Activated CD4-positive, alpha-beta T cell treated with anti-CD3 and anti-CD28 coated beads, Interleukin-2, amount 50 U/mL, for 48 hours (primary cell): ENCODE data around the gene KRTAP10-1.
"Not testable (repeated sequence)": the region's sequence is repeated elsewhere in the genome, so short reads cannot be mapped to it uniquely, and the experiment has no call there.

Experiments used
- DNase-seq, 2 experiments: peaks; one replicate each; pipeline ENCODE4 v3.0.0-alpha.2; 2020

Gene KRTAP10-1

GRCh38 chr21:44514746-44515358, 25.1 kb downstream of the KRTAP10-1 start:
- DNase-seq, result no peak

- no peak for DNase-seq
Measured at GRCh38 chr21:44514218-44514520, 25.8 kb downstream of the KRTAP10-1 start.

GRCh38 chr21:44513389-44514217, 26.4 kb downstream of the KRTAP10-1 start:
- DNase-seq, result no peak

DNA sequence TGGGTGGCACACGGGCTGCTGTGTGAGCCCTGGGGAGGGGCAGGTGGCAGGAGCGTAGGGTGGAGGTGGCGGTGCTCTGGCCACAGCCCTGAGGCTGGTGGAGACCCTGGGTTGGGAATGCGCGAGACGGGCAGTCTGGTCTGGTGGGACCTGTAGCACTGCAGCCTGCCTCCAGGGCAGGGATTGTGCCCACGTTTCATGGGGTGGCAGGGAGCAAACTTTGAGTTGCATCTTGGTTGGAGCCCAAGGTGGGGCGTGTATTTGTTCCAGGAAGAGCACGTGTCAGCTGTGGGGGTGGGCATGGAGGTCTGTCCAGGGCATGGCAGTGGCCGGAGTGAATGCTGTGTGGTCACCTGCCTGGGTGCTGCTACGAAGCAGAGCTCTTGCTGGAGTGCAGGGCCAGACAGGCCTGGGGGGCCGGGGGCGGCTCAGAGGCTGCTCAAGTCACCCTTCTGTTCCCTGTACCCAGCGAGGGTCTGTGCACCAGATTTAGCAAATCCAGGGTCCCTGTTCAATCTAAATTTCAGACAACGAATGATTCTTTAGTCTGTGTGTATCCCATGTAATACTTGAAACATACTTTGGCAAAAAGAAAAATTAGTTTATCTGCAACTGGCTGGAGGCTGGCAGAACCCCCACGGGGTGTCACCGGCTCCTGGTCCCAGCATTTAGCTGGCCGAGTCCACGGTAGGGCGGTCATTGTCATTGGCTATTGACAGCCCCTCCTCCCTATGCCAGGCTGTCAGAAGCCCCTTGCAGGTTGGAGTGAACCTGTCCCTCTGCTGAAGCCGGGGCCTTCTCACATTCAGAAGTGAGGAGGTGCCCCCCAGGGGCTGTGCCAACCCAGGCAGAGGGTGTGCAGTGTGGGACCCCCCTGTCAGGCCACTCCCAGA, 27.3 kb downstream of the KRTAP10-1 start:
- DNase-seq, result no peak

- no peak for DNase-seq
Measured at GRCh38 chr21:44511938-44512275, 28.1 kb downstream of the KRTAP10-1 start.

DNA sequence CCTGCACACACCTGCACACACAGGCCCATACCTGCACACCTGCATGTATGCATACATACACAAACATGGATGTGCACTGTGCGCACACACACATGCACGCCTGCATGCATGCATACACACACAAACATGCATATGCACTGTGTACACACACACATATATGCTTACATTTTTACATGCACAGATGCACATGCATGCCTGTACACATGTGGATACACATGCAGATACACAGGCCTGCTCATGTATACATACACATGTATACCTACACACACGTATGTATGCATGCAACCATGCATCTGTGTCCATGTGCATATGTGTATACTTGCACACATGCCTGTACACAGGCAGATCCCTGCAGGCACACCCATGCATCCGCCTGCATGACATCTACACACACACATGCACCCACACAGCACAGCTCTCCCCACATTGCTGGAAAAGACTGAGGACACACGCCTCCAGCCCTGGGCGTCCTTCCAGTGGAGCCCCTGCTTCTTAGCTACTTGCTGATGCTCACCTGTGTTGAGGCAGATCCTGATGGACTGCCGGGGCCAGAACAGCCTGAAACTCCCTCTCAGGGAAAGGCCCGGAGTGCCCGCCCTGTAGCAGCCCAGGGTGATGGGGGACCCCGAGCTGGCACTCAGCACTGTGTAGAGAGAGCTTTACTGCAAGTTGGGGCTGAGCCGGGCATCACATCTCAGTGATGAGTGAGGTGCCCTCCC, 28.6 kb downstream of the KRTAP10-1 start:
- DNase-seq, result no peak

- peak; percentile 75 to 78 for DNase-seq
Measured at GRCh38 chr21:44510508-44511218, 29.3 kb downstream of the KRTAP10-1 start.

GRCh38 chr21:44510109-44510507, 29.9 kb downstream of the KRTAP10-1 start:
- no peak for DNase-seq

- no peak for DNase-seq
Measured at GRCh38 chr21:44509539-44509938, 30.5 kb downstream of the KRTAP10-1 start.

DNA sequence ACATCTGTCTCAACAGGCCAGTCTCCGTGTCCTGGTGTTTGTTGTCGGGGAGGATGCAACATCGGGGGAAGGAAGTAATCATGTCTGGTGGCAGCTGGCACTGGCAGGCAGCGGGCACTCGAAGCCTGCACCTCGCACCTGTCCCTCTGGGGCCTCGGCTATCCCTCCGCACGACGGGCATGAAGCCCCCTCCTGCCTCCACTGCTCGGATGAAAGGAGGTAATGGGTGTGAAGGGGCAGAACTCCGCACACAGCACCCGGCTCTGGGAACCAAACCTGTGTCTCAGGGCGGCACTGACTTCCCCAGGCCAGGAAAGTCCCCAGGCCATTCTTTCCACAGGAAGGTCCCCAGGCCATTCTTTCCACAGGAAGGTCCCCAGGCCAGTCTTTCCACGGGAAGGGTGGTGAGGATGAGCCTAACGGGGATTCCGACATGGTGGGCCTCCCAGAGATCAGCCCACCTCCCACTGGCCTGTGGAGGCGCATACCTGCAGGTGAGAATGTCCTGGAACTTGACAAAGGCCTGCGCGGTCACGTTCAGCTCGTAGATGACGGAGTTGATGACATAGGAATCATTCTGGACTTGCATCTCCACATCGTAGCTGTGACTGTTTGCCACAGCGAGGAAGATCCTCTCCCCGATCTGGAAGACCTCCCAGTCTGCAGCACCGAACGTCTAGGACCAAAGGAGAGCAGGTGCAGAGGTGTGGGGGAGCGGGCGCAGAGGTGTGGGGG, 31.1 kb downstream of the KRTAP10-1 start:
- DNase-seq, result no peak

DNA sequence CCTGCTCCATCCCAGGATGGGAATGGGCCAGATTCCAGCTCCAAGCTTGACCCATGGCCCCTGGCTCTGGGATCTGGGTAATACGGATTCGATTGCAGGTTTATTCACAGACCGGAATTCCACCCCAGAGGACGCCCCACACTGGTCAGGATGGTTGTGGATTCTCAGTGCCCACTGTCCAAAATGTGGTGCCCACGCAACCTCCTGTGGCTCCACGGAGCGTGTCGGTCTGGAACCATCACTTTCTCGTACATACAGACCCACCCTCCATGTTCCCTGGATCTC, 31.6 kb downstream of the KRTAP10-1 start:
- DNase-seq, result no peak

DNA sequence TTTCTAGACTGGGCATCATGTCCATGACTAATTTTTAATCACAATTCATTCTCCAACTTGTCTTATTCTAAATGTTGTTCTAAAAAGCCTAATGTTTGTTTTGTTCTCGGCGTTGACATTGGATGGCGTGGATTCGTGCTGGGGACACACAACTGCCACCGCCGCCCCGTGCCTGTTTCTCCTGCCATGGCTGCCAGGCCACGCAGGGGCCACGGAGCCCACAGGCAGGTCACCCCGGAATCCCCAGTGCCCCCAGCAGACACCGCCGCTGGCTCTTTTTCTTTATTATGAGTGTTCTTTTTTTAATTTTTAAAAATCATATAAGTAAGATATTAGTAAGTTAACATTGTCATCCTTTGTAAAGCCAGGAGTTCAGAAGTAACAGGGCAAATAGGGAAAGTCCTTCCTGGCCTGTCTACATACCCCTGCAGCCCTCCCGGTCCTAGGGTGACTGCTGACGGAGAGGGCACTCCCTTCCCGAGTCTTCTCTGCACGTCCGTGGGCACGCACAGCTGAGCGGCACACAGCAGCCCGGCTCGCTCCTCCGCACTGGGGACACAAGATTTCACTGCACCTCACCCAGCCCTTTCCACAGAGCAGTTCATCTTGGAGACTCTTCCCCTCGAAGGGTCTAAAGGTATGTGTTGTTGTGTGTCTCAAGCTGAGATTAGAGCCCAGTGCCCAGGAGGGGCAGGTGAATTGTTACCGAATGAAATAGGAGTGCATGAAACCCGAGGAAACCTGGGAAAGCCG, 32.1 kb downstream of the KRTAP10-1 start:
- DNase-seq, result no peak

GRCh38 chr21:44506279-44507255, 33.4 kb downstream of the KRTAP10-1 start:
- DNase-seq, result no peak

- no peak for DNase-seq
Measured at GRCh38 chr21:44505673-44506278, 34.2 kb downstream of the KRTAP10-1 start.

DNA sequence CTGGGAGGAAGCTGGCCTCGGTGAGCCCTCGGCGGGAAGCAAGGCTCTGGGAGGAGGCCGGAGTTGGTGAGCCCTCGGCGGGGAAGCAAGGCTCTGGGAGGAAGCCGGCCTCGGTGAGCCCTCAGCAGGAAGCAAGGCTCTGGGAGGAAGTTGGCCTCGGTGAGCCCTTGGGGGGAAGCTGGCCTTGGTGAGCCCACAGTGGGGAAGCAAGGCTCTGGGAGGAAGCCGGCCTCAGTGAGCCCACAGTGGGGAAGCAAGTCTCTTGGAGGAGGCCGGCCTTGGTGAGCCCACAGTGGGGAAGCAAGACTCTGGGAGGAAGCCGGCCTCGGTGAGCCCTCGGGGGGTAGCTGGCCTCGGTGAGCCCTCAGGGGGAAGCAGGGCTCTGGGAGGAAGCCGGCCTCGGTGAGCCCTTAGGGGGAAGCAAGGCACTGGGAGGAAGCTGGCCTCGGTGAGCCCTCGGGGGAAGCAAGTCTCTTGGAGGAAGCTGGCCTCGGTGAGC, 36.0 kb downstream of the KRTAP10-1 start:
- DNase-seq, result no peak

DNA sequence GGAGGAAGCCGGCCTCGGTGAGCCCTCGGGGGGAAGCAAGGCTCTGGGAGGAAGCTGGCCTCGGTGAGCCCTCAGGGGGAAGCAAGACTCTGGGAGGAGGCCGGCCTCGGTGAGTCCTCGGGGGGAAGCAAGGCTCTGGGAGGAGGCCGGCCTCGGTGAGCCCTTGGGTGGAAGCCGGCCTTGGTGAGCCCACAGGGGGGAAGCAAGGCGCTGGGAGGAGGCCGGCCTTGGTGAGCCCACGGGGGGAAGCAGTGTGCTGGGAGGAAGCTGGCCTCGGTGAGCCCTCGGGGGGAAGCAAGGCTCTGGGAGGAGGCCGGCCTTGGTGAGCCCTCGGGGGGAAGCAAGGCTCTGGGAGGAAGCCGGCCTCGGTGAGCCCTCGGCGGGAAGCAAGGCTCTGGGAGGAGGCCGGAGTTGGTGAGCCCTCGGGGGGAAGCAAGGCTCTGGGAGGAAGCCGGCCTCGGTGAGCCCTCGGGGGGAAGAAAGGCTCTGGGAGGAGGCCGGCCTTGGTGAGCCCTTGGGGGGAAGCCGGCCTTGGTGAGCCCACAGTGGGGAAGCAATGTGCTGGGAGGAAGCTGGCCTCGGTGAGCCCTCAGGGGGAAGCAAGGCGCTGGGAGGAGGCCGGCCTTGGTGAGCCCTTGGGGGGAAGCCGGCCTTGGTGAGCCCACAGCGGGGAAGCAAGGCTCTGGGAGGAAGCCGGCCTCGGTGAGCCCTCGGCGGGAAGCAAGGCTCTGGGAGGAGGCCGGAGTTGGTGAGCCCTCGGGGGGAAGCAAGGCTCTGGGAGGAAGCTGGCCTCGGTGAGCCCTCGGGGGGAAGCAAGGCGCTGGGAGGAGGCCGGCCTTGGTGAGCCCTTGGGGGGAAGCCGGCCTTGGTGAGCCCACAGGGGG, 36.7 kb downstream of the KRTAP10-1 start:
- not testable (repeated sequence) for DNase-seq

- DNase-seq, result no peak
Measured at GRCh38 chr21:44502171-44502958, 37.6 kb downstream of the KRTAP10-1 start.
